HepG2 (cell line): ENCODE measurements around the gene STARD13. TPM values are rescaled to one million over a fixed set of nuclear protein-coding genes. Genes with fewer than 3 reads are reported as not detected.

Experiments
- ATAC-seq: fragments of 200-7000 bp; cut with Tn5 transposase; 3 replicates; pipeline ENCODE4 v1.9.1; 2020; ENCODE audit warnings: mild to moderate bottlenecking, moderate library complexity
- BruUV-seq: library from RNA; stranded (reverse); fragments of 400-500 nt; replicated peaks from 2 replicates; lab custom pipeline; 2021; lab: Mats Ljungman, UMichigan
- CTCF ChIA-PET: fragments of 300-600 bp; formaldehyde crosslinking; extraction: SDS; loops from one replicate; lab custom pipeline; 2021; ENCODE audit warnings: low total read pairs, inconsistent platforms, low intra/inter-chr PET ratio; lab: Yijun Ruan, JAX
- POLR2A ChIA-PET: fragments of 350-600 bp; sonication (Branson Sonifier 250); formaldehyde crosslinking; loops from one replicate; lab custom pipeline; 2020; ENCODE audit warnings: antibody characterized with exemption, inconsistent platforms; lab: Yijun Ruan, JAX
- DNase-seq: peaks from one replicate; pipeline ENCODE4 v3.0.0-alpha.2; 2015; ENCODE audit warnings: low spot score
- FAIRE-seq: peaks from 3 replicates; lab custom pipeline; 2011; peaks lifted over from hg19 to GRCh38; lab: Jason Lieb, UNC
- H2AFZ ChIP-seq: one replicate; pipeline ENCODE4 v1.6.1; 2011; ENCODE audit warnings: low read length, inconsistent platforms
- H3K27ac ChIP-seq: fragments of 300-600 bp; 3 replicates; pipeline ENCODE4 v1.8.0; 2011; ENCODE audit warnings: mixed run types, mild to moderate bottlenecking, mixed read lengths, low read length, inconsistent platforms; ENCODE audit not compliant: insufficient read depth; ENCODE audit errors: extremely low read length
- H3K27me3 ChIP-seq, 2 experiments: fragments of 200-600 bp in 1 of 2; 2 replicates in 1 of 2; 3 replicates in 1 of 2; pipeline versions ENCODE4 v1.6.0 to v1.8.0; 2011; ENCODE audit warnings: low read length in 2 of 2, mild to moderate bottlenecking in 2 of 2, moderate library complexity in 2 of 2, inconsistent platforms in 1 of 2; ENCODE audit not compliant: insufficient read depth in 2 of 2, control insufficient read depth in 1 of 2
- H3K36me3 ChIP-seq, 2 experiments: fragments of 200-600 bp in 1 of 2; replicated peaks in 1 of 2; 2 replicates in 1 of 2; 3 replicates in 1 of 2; pipeline versions ENCODE4 v1.5.1 to v1.8.0; 2011; ENCODE audit warnings: low read length in 2 of 2, inconsistent platforms in 1 of 2; ENCODE audit not compliant: insufficient read depth in 2 of 2, control insufficient read depth in 1 of 2
- H3K4me1 ChIP-seq: 2 replicates; pipeline ENCODE4 v1.5.1; 2012; ENCODE audit warnings: low read length, inconsistent platforms; ENCODE audit not compliant: insufficient read depth
- H3K4me2 ChIP-seq: 2 replicates; pipeline ENCODE4 v1.6.0; 2011; ENCODE audit warnings: low read depth, low read length, inconsistent platforms
- H3K4me3 ChIP-seq, 3 experiments: fragments of 200-600 bp in 1 of 3; sonication (generic), shearing (Covaris generic) in 1 of 3; replicated peaks in 1 of 3; 2 replicates each; pipeline ENCODE4 v1.5.1; 2011 to 2016; ENCODE audit warnings: low read length in 3 of 3, inconsistent platforms in 2 of 3, low read depth in 2 of 3, mild to moderate bottlenecking in 2 of 3, control low read depth in 1 of 3, mixed read lengths in 1 of 3; ENCODE audit not compliant: insufficient read depth in 1 of 3
- H3K79me2 ChIP-seq: one replicate; pipeline ENCODE4 v1.6.1; 2011; ENCODE audit warnings: low read length, inconsistent platforms; ENCODE audit not compliant: insufficient read depth
- H3K9ac ChIP-seq: 2 replicates; pipeline ENCODE4 v1.6.0; 2011; ENCODE audit warnings: mild to moderate bottlenecking, low read depth, low read length, inconsistent platforms; ENCODE audit not compliant: insufficient read depth
- H3K9me3 ChIP-seq: 2 replicates; pipeline ENCODE4 v1.5.1; 2012; ENCODE audit warnings: mild to moderate bottlenecking, low read length
- H4K20me1 ChIP-seq: 2 replicates; pipeline ENCODE4 v1.6.0; 2011; ENCODE audit warnings: inconsistent platforms, mild to moderate bottlenecking, low read length, moderate library complexity; ENCODE audit not compliant: insufficient read depth
- ARNT ChIP-seq: fragments of 450-650 bp; IDR thresholded peaks from 2 replicates; pipeline ENCODE4 v1.6.1; 2017
- ATRX ChIP-seq: sonication (generic); formaldehyde crosslinking; IDR thresholded peaks from 2 replicates; pipeline ENCODE4 v1.4.0; 2020; ENCODE audit warnings: missing genetic modification reagents, borderline replicate concordance
- FOXM1 ChIP-seq: sonication (generic); formaldehyde crosslinking; IDR thresholded peaks from 2 replicates; pipeline ENCODE4 v1.5.0; 2020; ENCODE audit warnings: missing genetic modification reagents
- FOXO4 ChIP-seq: sonication (generic); formaldehyde crosslinking; conservative IDR thresholded peaks from 2 replicates; pipeline ENCODE4 v1.8.1; 2023; ENCODE audit warnings: missing genetic modification reagents
- GTF2F1 ChIP-seq: fragments of 150-350 bp; IDR thresholded peaks from 2 replicates; pipeline ENCODE4 v1.6.1; 2014; ENCODE audit warnings: low read length
- HNRNPL ChIP-seq: fragments of 200-400 bp; formaldehyde crosslinking; IDR thresholded peaks from 2 replicates; pipeline ENCODE4 v1.6.1; 2017; ENCODE audit warnings: mild to moderate bottlenecking, low read depth, low read length
- KMT2A ChIP-seq: sonication (generic); formaldehyde crosslinking; IDR thresholded peaks from 2 replicates; pipeline ENCODE4 v1.4.0; 2020; ENCODE audit warnings: missing genetic modification reagents
- RFX5 ChIP-seq: IDR thresholded peaks from 2 replicates; pipeline ENCODE4 v1.6.1; 2011; ENCODE audit warnings: low read depth, low read length, improper control_type of control experiment
- SP2 ChIP-seq: sonication (generic); formaldehyde crosslinking; IDR thresholded peaks from 2 replicates; pipeline ENCODE4 v1.5.1; 2020; ENCODE audit warnings: mild to moderate bottlenecking, missing genetic modification reagents
- SP5 ChIP-seq: IDR thresholded peaks from 2 replicates; pipeline ENCODE4 v1.6.1; 2016; ENCODE audit warnings: low read depth, borderline replicate concordance
- SRF ChIP-seq: IDR thresholded peaks from 2 replicates; pipeline ENCODE4 v1.6.1; 2011; ENCODE audit warnings: mild to moderate bottlenecking, low read depth, low read length, moderate library complexity
- ZBTB10 ChIP-seq: sonication (generic); formaldehyde crosslinking; IDR thresholded peaks from 2 replicates; pipeline ENCODE4 v1.4.0; 2020; ENCODE audit warnings: missing genetic modification reagents, borderline replicate concordance
- ZBTB21 ChIP-seq: sonication (generic); formaldehyde crosslinking; IDR thresholded peaks from 2 replicates; pipeline ENCODE4 v1.4.0; 2020; ENCODE audit warnings: missing genetic modification reagents
- ZNF598 ChIP-seq: sonication (generic); formaldehyde crosslinking; IDR thresholded peaks from 2 replicates; pipeline ENCODE4 v1.5.1; 2020; ENCODE audit warnings: mild to moderate bottlenecking, missing genetic modification reagents, borderline replicate concordance
- ZNF747 ChIP-seq: sonication (generic); formaldehyde crosslinking; IDR thresholded peaks from 2 replicates; pipeline ENCODE4 v1.8.1; 2023; ENCODE audit warnings: missing genetic modification reagents, mild to moderate bottlenecking, borderline replicate concordance
- ZNF891 ChIP-seq: sonication (generic); formaldehyde crosslinking; IDR thresholded peaks from 2 replicates; pipeline ENCODE4 v1.5.0; 2020; ENCODE audit warnings: mild to moderate bottlenecking, missing genetic modification reagents
- WGBS: methylation state at CpG from one replicate; pipeline ENCODE4 v1.1.6; 2017; ENCODE audit warnings: low lambda C conversion rate; 5-methylcytosine and 5-hydroxymethylcytosine counted together
- in situ Hi-C: cut with HindIII; loops from 2 replicates; pipeline ENCODE4 v1.10.0; 2017; ENCODE audit warnings: low pct_unique_long_range_greater_than_20kb; ENCODE audit not compliant: extremely low pct_ligation_motif_present
- intact Hi-C: fragments of 100-400 bp; cut with micrococcal nuclease; formaldehyde crosslinking; loops from one replicate; pipeline ENCODE4 v1.10.0; 2022; ENCODE audit not compliant: unreplicated experiment
- polyA plus RNA-seq, 8 experiments: library from polyadenylated mRNA; depleted of rRNA in 3 of 8; stranded (reverse) in 7 of 8; unstranded in 1 of 8; fragments of >200 nt; fragmentation: Illumina TruSeq in 4 of 8; extraction: Trizol in 4 of 8; gene quantifications; 2 replicates each; pipeline versions ENCODE4 v1.2.1 to v1.2.3, GENCODE V29; 2011 to 2016; ENCODE audit warnings: low read depth in 4 of 8, missing spikeins in 1 of 8, mixed read lengths in 1 of 8; ENCODE audit not compliant: insufficient read depth in 1 of 8
- total RNA-seq, 5 experiments: library from RNA; depleted of rRNA; stranded (reverse); fragments of >200 nt; fragmentation: Illumina TruSeq; extraction: Trizol; gene quantifications; 2 replicates each; pipeline ENCODE4 v1.2.3, GENCODE V29; 2016; ENCODE audit warnings: low read depth in 1 of 5

STARD13 gene
- total and polyA plus RNA-seq, 2 of the 13 experiments (the other 11 are each of a cell fraction or from before 2014, with no cell fraction given): 12.8 to 14.3 TPM

- POLR2A ChIA-PET: interaction anchor here (0.8 to 3.0 kb wide), 7 partner anchors 15 to 417 kb away, joined by 3 to 9 read pairs (median 4); partner anchors contain the start of gene STARD13
- CTCF ChIA-PET: no interaction called here
- peaks cover 57% of the 10 kb centered on the region for H3K4me1 ChIP-seq
- intact Hi-C loops: loop anchor here (2.0 to 5.0 kb wide), 4 partner anchors 41 to 417 kb away; no protein-coding TSS in a partner anchor
- BruUV-seq: no TSS peak
- no peaks in the 10 kb centered on the region for H3K79me2 ChIP-seq
- peak overlapping the region; percentile 65 for H3K9ac ChIP-seq
- ATAC-seq (peak; percentile 100), DNase-seq (peak; percentile 99), FAIRE-seq (peak; percentile 100)
- in situ Hi-C loops: no loop called here
- no peaks in the 10 kb centered on the region for H3K9me3 ChIP-seq
- H2AFZ ChIP-seq: no peak overlapping the region
- no peaks in the 10 kb centered on the region for H4K20me1 ChIP-seq
- H3K4me2 ChIP-seq: peak overlapping the region; percentile 59
- peak overlapping the region in 1 of 3 experiments; percentile 18; a peak in 1 of 6 replicates for H3K4me3 ChIP-seq
- no peaks in the 10 kb centered on the region for H3K27me3 ChIP-seq
- WGBS: 2% methylated on average over 9 of the region's 10 CpGs
- peaks cover 2 to 47% of the 10 kb centered on the region in 2 experiments for H3K36me3 ChIP-seq
- H3K27ac ChIP-seq: peak overlapping the region; percentile 94
- no peak; the same call in 1 of the 2 replicates for TF ChIP-seq ZBTB10 (CRISPR knock-in tag)
- TF ChIP-seq FOXO4 (CRISPR knock-in tag): no peak
- no peak for TF ChIP-seq HNRNPL
- no peak for TF ChIP-seq FOXM1
- peak; percentile 53; the same call in 1 of the 2 replicates for TF ChIP-seq SP5
- TF ChIP-seq KMT2A (CRISPR knock-in tag): peak; percentile 40; the same call in 1 of the 2 replicates
- no peak for TF ChIP-seq RFX5
- peak; percentile 53; the same call in 1 of the 2 replicates for TF ChIP-seq ZBTB21
- 0 out of 2 replicates have a peak, but pooled peaks have one; percentile 21 for TF ChIP-seq ZNF747
- TF ChIP-seq ZNF598 (CRISPR knock-in tag): no peak
- no peak for TF ChIP-seq GTF2F1
- TF ChIP-seq ARNT: no peak
- no peak for TF ChIP-seq ZNF891
- TF ChIP-seq SP2: no peak
- no peak for TF ChIP-seq ATRX (CRISPR knock-in tag)
- no peak for TF ChIP-seq SRF
These were observed 159.6 kb downstream of the STARD13 start for GRCh38 chr13:33125821-33126570.
